GM13977 (cell line): ENCODE results near the gene DCC.

Source experiments
- DNase-seq: peaks from one replicate; pipeline ENCODE4 v3.0.0; 2012; ENCODE audit warnings: low spot score
- in situ Hi-C: fragments of 300-500 bp; cut with MboI; formaldehyde crosslinking; loops from one replicate; pipeline ENCODE4 v1.12.0; 2022; ENCODE audit warnings: low sequenced_read_pairs, low pct_unique_long_range_greater_than_20kb, mixed read lengths, inconsistent platforms; ENCODE audit not compliant: unreplicated experiment
- TF ChIP-seq, protein P1 (sequence below): IDR thresholded peaks from 2 replicates; pipeline ENCODE4 v1.5.1; 2012; ENCODE audit warnings: mild to moderate bottlenecking, control low read depth; ENCODE audit not compliant: insufficient read depth; ENCODE audit errors: extremely low read depth, missing control alignments

The DCC gene

DNA sequence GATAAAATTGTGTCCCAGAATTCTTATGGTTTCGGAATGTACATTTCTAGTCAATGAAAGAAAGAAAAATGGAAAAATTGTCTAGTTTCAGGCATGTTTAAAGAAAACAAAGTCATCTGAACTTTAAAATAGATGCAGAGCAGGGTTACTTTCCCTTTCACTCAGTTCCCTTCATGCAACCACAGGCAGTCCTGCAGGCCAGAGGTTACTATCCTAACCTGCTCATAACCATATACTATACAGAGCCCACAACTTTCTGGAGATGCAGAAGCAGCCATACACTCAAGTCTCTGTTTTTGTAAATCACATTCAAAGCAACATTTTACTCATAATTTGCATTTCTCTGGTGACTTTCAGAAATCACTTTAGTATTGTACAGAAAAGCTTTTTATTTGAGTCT is 1194.2 kb downstream of the DCC start:
- no peak for DNase-seq
- TF ChIP-seq, protein P1, sequence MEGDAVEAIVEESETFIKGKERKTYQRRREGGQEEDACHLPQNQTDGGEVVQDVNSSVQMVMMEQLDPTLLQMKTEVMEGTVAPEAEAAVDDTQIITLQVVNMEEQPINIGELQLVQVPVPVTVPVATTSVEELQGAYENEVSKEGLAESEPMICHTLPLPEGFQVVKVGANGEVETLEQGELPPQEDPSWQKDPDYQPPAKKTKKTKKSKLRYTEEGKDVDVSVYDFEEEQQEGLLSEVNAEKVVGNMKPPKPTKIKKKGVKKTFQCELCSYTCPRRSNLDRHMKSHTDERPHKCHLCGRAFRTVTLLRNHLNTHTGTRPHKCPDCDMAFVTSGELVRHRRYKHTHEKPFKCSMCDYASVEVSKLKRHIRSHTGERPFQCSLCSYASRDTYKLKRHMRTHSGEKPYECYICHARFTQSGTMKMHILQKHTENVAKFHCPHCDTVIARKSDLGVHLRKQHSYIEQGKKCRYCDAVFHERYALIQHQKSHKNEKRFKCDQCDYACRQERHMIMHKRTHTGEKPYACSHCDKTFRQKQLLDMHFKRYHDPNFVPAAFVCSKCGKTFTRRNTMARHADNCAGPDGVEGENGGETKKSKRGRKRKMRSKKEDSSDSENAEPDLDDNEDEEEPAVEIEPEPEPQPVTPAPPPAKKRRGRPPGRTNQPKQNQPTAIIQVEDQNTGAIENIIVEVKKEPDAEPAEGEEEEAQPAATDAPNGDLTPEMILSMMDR = no peak
- in situ Hi-C loops = no loop called here

DNA sequence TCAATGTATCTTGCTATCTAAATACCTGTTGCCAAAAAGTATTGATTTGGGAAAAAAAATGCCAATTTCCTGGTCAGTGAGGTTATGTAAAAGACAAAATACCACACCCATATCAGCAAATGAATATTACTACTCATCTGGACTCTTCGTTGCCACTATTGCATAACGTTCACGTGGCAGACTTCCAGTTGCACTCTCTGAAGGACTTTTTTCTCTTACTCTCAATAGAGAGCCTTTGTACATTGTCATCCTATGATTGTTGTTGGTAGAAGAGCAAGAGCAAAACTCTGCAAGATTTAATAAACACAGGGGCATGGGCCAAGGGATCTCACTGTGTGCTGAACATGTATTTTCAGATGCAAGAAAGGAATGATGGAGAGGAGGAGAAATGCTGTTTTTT is 1194.7 kb downstream of the DCC start:
- in situ Hi-C loops = no loop called here
- TF ChIP-seq, protein P1 = no peak
- no peak for DNase-seq

DNA sequence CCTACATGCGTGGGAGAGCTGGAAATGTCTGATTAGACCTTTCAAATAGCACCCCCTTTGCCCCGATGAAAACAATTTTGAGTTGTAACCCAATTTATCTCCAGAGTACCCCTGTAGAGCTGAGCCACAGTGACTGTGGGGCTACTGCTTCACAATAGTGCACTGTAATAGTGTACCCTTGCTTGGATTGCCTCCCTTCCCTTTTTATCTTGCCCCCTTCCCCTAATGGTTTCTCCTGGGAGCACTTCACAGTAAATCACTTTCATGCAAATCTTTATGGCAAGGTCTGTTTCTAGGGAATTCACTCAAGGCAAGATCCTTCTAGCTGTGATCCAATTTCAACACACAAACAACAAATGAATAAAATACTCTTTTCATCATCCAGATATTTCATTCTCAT is 1196.9 kb downstream of the DCC start:
- in situ Hi-C loops = no loop called here
- no peak for DNase-seq
- TF ChIP-seq, protein P1 = no peak

- in situ Hi-C loops = no loop called here
- DNase-seq = no peak
- TF ChIP-seq, protein P1 = no peak
Observed at GRCh38 chr18:53541924-53542323, 1201.9 kb downstream of the DCC start.

DNA sequence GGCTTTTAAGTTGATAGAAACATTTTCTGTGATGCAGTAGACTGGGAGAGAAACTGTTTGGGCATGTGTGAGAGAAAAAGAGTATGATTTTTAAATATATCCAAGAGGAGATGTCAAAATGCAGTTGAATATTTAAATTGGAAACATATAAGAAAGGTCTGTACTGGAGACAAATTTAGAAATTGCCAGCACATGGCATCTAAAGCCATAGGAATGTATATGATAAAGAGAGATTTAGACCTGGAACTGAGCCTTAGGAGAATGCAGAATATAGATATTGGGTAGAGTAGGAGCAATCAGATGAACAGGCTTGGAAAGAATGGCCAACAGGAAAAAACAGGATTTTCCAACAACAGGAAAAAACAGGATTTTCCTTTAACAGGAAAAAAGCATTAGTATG is 1203.7 kb downstream of the DCC start:
- no peak for DNase-seq
- TF ChIP-seq, protein P1 = no peak
- in situ Hi-C loops = no loop called here

DNA sequence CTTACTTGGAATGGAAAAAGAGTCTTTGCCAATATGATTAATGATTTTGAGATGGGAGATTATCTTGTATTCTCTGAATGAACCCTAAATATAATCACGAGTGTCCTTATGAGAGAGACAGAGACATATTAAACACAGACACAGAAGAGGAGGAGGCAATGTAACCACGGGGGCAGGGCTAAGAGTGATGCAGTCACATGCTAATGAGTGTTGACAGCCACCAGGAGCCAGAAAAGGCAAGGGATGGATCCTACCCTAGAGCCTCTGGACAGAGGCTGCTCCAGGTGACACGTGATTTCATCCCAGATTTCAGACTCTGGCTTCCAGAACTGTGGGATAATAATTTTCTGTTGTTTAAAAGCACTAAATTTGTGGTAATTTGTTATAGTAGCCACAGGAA is 1204.9 kb downstream of the DCC start:
- no peak for DNase-seq
- TF ChIP-seq, protein P1 = no peak
- in situ Hi-C loops = no loop called here
